Measurements from ENCODE around the gene GADD45A. TPM values are rescaled to one million over a fixed set of nuclear protein-coding genes. Genes with fewer than 3 reads are reported as not detected.

GADD45A gene
- total RNA-seq, 8 experiments from 2014 or later = 35.9 to 144 (median 56.1) TPM

DNA sequence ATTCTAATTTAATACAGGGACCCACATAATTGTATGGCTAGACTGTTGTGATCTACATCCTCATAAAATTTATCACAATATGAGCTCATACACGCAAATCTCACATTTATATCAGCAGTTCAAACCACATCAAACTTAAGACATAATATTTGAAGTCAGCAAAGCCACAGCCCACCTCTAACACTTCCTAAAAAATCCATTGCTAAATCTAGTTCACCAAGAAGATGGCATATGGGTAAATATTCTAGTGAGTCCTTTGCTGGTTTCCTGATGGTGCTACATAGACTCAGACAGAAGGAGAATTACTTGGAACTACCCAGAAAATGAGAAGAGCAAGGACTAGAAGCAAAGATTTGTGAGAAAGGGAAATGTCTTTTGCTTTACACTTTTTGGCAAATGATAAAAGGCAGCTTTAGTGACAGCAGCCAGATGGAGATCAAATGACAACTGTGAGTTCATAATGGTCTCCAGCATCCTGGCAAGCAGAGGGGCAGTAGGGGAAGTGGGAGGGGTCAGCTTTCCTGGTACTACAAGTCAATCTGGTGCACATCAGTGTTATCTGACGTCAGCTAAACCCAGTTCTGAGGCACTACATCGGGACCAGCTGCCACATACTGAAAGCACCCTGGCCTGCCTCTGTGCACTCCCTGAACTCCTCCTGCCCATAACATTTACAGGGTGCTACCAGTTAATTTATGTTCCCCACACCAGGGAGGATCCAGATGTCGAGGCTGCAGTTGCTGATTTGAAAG lies 10.6 kb upstream of the GADD45A start:
- 32 to 91% (median 48%) methylated on average over 1 to 4 of the region's 4 CpGs; no CpG with 5 or more reads in 2 of the 10 experiments for WGBS, 10 experiments
- Histone ChIP-seq H3K27ac (peak overlapping the region in 1 of 2 donors; percentile 36), H3K4me1 (replicated peaks in 1 of 2) (peaks cover 0 to 14% of the 10 kb centered on the region in 2 donors), H3K4me3 (no peak overlapping the region)
- in situ Hi-C loops (cut with MboI; ENCODE audit: low pct_unique_long_range_greater_than_20kb in 2 of 9, low sequenced_read_pairs in 9 of 9, unreplicated experiment in 9 of 9) = loop anchor here in 1 of 9 experiments (25.0 kb wide), 1 partner anchor 137 kb away; no protein-coding TSS in a partner anchor
- peak; percentile 79 to 99 (median 96) for ATAC-seq (replicated peaks in 6 of 8)

DNA sequence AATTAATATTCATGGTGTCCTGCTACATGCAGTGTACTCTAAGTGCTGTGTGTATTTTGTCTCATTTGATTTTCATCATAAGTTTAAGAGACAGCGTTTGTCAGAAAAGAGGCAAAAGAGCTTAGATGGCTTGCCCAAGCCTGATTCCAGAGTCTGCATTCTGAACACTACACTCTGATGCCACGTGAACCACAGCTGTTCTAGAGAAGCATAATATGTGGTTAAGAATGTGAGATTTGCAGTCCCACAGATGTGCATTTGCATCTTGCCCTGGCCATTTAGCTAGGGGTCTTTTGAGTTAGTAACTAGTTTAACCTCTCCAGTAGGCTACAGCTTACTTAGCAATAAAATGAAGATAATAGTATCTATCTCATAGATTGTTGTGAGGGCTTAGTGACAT lies 9.2 kb upstream of the GADD45A start:
- in situ Hi-C loops (cut with MboI; ENCODE audit: low pct_unique_long_range_greater_than_20kb in 2 of 9, low sequenced_read_pairs in 9 of 9, unreplicated experiment in 9 of 9) = loop anchor here in 1 of 9 experiments (25.0 kb wide), 1 partner anchor 138 kb away; no protein-coding TSS in a partner anchor
- H3K27ac ChIP-seq = no peak overlapping the region
- H3K4me3 ChIP-seq = no peak overlapping the region
- 0 to 92% (median 63%) methylated on average over 1 to 2 of the region's 2 CpGs for WGBS, 10 experiments
- H3K4me1 ChIP-seq (replicated peaks in 1 of 2) = peaks cover 0 to 14% of the 10 kb centered on the region in 2 donors
- ATAC-seq (replicated peaks in 6 of 8) = peak in 3 of 8 experiments; percentile 24 to 89 (median 67)

DNA sequence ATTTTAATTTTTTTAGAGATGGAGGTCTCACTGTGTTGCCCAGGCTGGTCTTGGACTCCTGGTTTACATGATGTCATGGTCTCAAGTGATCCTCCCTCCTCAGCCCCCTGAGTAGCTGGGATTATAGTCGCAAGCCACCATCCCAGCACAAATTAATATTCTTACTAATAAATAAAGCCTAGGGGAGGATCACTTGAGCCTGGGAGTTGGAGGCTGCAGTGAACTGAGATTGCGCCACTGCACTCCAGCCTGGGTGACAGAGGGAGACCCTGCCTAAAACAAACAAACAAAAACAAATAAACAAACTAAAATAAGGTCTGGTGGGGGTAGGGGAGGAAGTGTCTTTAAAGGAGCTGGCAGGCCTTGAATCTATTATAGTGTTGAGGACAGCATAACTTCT lies 8.7 kb upstream of the GADD45A start:
- Histone ChIP-seq H3K4me3 (no peak overlapping the region), H3K27ac (no peak overlapping the region), H3K4me1 (replicated peaks in 1 of 2) (peaks cover 0 to 14% of the 10 kb centered on the region in 2 donors)
- in situ Hi-C loops (cut with MboI; ENCODE audit: low pct_unique_long_range_greater_than_20kb in 2 of 9, low sequenced_read_pairs in 9 of 9, unreplicated experiment in 9 of 9) = loop anchor here in 1 of 9 experiments (25.0 kb wide), 1 partner anchor 139 kb away; no protein-coding TSS in a partner anchor
- 70 to 100% (median 89%) methylated on average over 1 to 2 of the region's 2 CpGs; no CpG with 5 or more reads in 2 of the 10 experiments for WGBS, 10 experiments
- ATAC-seq (replicated peaks in 6 of 8) = no peak

DNA sequence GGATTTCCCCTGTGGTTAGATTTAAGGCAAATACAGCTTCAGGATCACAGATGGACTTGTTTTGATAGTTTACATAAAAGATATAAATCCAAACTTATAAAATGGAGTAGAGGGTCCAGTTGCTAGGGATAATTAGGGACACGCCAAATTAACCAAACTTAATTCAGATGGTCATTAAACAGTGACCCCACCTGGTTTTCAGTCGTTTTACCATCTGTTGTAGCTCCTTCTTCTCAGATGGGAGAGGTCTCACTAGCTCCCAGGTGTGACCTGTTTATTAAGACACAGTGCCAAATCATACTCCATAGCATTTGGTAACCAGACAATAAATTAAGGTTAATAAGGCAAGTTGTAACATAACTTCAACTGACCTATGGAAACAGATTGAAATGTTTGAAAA lies 8.1 kb upstream of the GADD45A start:
- no peak for ATAC-seq (replicated peaks in 6 of 8)
- in situ Hi-C loops (cut with MboI; ENCODE audit: low pct_unique_long_range_greater_than_20kb in 2 of 9, low sequenced_read_pairs in 9 of 9, unreplicated experiment in 9 of 9) = loop anchor here in 1 of 9 experiments (25.0 kb wide), 1 partner anchor 140 kb away; no protein-coding TSS in a partner anchor
- WGBS, 10 experiments = 33 to 100% (median 69%) methylated on average over 1 to 2 of the region's 2 CpGs; no CpG with 5 or more reads in 1 of the 10 experiments
- no peak overlapping the region for H3K4me3 ChIP-seq
- H3K4me1 ChIP-seq (replicated peaks in 1 of 2) = peaks cover 0 to 14% of the 10 kb centered on the region in 2 donors
- H3K27ac ChIP-seq = no peak overlapping the region

DNA sequence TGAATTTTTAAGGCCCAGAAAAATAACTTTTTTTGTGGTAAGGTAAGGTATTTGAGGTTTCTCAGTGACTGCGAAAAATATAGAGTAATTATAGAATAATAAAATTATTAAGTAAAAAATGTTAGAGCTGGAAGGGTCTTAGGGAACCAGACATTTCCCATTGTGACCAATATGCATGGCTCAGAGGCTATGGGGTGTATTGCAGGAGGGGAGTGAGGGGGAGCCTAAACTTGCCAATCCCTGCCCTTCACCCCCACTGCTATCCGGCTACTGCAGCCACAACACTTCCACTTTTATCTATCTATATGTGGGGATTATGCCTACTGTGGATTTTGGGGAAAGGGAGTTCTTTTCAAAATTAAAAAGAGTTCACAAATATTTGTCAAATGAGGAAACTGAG lies 7.6 kb upstream of the GADD45A start:
- in situ Hi-C loops (cut with MboI; ENCODE audit: low pct_unique_long_range_greater_than_20kb in 2 of 9, low sequenced_read_pairs in 9 of 9, unreplicated experiment in 9 of 9) = loop anchor here in 1 of 9 experiments (25.0 kb wide), 1 partner anchor 140 kb away; no protein-coding TSS in a partner anchor
- 100% methylated on average over 1 to 2 of the region's 2 CpGs; no CpG with 5 or more reads in 4 of the 10 experiments for WGBS, 10 experiments
- H3K4me3 ChIP-seq = no peak overlapping the region
- peaks cover 0 to 14% of the 10 kb centered on the region in 2 donors for H3K4me1 ChIP-seq (replicated peaks in 1 of 2)
- no peak overlapping the region for H3K27ac ChIP-seq
- ATAC-seq (replicated peaks in 6 of 8) = no peak

DNA sequence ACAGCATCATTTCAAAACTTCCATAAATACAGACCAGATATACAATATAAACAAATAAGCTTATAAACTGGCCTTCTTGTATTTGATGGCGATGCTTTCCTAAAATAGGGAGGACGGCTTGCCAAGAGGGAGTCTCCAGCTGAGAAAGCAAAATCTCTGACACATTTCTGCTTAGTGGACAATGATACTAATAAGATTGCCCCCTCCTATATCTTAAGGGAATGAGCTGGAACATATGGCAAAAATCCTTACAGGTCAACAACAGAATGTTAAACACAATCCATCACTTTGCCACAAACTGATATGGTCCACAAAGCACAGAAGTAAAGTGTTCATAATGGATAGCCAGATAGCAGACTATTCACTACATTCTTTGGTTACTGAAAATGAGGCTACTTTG lies 7.1 kb upstream of the GADD45A start:
- in situ Hi-C loops (cut with MboI; ENCODE audit: low pct_unique_long_range_greater_than_20kb in 2 of 9, low sequenced_read_pairs in 9 of 9, unreplicated experiment in 9 of 9) = loop anchor here in 1 of 9 experiments (25.0 kb wide), 1 partner anchor 141 kb away; no protein-coding TSS in a partner anchor

GRCh38 chr1:67679691-67680090 lies 5.3 kb upstream of the GADD45A start:
- ATAC-seq (replicated peaks in 6 of 8) = no peak
- in situ Hi-C loops (cut with MboI; ENCODE audit: low pct_unique_long_range_greater_than_20kb in 2 of 9, low sequenced_read_pairs in 9 of 9, unreplicated experiment in 9 of 9) = loop anchor here in 1 of 9 experiments (25.0 kb wide), 1 partner anchor 142 kb away; no protein-coding TSS in a partner anchor
- no peak overlapping the region for H3K4me3 ChIP-seq

More for the DNA sequence above, 7.1 kb upstream of the GADD45A start:
- Histone ChIP-seq H3K4me1 (replicated peaks in 1 of 2) (peaks cover 0 to 14% of the 10 kb centered on the region in 2 donors), H3K27ac (no peak overlapping the region), H3K4me3 (no peak overlapping the region)
- no peak for ATAC-seq (replicated peaks in 6 of 8)
- WGBS, 10 experiments = 40 to 100% (median 90%) methylated on average over 1 to 2 of the region's 2 CpGs; no CpG with 5 or more reads in 3 of the 10 experiments

GRCh38 chr1:67680486-67680885 lies 4.5 kb upstream of the GADD45A start:
- H3K4me3 ChIP-seq = no peak overlapping the region
- ATAC-seq (replicated peaks in 6 of 8) = no peak
- no peak overlapping the region for H3K27ac ChIP-seq
- peaks cover 2 to 4% of the 10 kb centered on the region in 2 donors for H3K4me1 ChIP-seq (replicated peaks in 1 of 2)
- in situ Hi-C loops (cut with MboI; ENCODE audit: low pct_unique_long_range_greater_than_20kb in 2 of 9, low sequenced_read_pairs in 9 of 9, unreplicated experiment in 9 of 9) = loop anchor here in 1 of 9 experiments (25.0 kb wide), 1 partner anchor 143 kb away; no protein-coding TSS in a partner anchor
- whole genome bisulfite sequencing, 10 experiments = 78 to 100% (median 95%) methylated on average over 1 to 2 of the region's 2 CpGs; no CpG with 5 or more reads in 3 of the 10 experiments

More at GRCh38 chr1:67679691-67680090, 5.3 kb upstream of the GADD45A start:
- peaks cover 4 to 7% of the 10 kb centered on the region in 2 donors for H3K4me1 ChIP-seq (replicated peaks in 1 of 2)
- H3K27ac ChIP-seq = no peak overlapping the region

- peak in 2 of 8 experiments; percentile 5 to 11 for ATAC-seq (replicated peaks in 6 of 8)
- Histone ChIP-seq H3K27ac (no peak overlapping the region), H3K4me3 (no peak overlapping the region), H3K4me1 (replicated peaks in 1 of 2) (peaks cover 8 to 12% of the 10 kb centered on the region in 2 donors)
- 0 to 92% (median 70%) methylated on average over 1 to 3 of the region's 3 CpGs; no CpG with 5 or more reads in 1 of the 10 experiments for WGBS, 10 experiments
- in situ Hi-C loops (cut with MboI; ENCODE audit: low pct_unique_long_range_greater_than_20kb in 2 of 9, low sequenced_read_pairs in 9 of 9, unreplicated experiment in 9 of 9) = loop anchor here in 1 of 9 experiments (25.0 kb wide), 1 partner anchor 145 kb away; no protein-coding TSS in a partner anchor
Measured at GRCh38 chr1:67682659-67683197, 2.3 kb upstream of the GADD45A start.

DNA sequence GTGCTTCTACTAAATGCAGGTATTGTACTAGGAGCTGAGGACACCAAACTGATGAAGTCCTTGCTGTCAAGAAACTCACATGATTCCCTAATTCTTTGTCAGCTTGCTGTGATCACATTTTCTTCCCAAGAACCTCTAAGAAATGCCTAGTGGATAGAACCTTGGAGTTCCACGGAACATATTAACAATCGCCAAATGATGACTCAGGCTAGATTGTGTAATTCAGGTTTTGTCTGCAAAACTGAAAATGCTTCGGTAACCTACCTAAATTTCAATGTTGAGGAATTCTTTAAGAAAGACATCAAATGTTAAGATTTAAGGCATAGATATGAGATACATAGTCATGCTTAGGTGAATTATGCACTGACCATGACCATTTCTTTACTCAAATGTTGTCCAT lies 1.7 kb upstream of the GADD45A start:
- no peak overlapping the region for H3K27ac ChIP-seq

GRCh38 chr1:67683766-67684525 lies 1.1 kb upstream of the GADD45A start:
- Histone ChIP-seq H3K27ac (no peak overlapping the region), H3K4me1 (replicated peaks in 1 of 2) (peaks cover 12 to 13% of the 10 kb centered on the region in 2 donors), H3K4me3 (no peak overlapping the region)
- WGBS, 10 experiments = 0 to 83% (median 60%) methylated on average over 2 to 8 of the region's 8 CpGs; no CpG with 5 or more reads in 2 of the 10 experiments
- in situ Hi-C loops (cut with MboI; ENCODE audit: low pct_unique_long_range_greater_than_20kb in 2 of 9, low sequenced_read_pairs in 9 of 9, unreplicated experiment in 9 of 9) = loop anchor here in 1 of 9 experiments (25.0 kb wide), 1 partner anchor 147 kb away; no protein-coding TSS in a partner anchor
- ATAC-seq (replicated peaks in 6 of 8) = no peak

More for the DNA sequence above, 1.7 kb upstream of the GADD45A start:
- Histone ChIP-seq H3K4me1 (replicated peaks in 1 of 2) (peaks cover 12% of the 10 kb centered on the region in 2 donors), H3K4me3 (no peak overlapping the region)
- 0 to 100% (median 60%) methylated on average over 2 to 3 of the region's 3 CpGs; no CpG with 5 or more reads in 2 of the 10 experiments for WGBS, 10 experiments
- ATAC-seq (replicated peaks in 6 of 8) = no peak
- in situ Hi-C loops (cut with MboI; ENCODE audit: low pct_unique_long_range_greater_than_20kb in 2 of 9, low sequenced_read_pairs in 9 of 9, unreplicated experiment in 9 of 9) = loop anchor here in 1 of 9 experiments (25.0 kb wide), 1 partner anchor 146 kb away; no protein-coding TSS in a partner anchor

GRCh38 chr1:67684526-67685066 lies 405 bp upstream of the GADD45A start:
- in situ Hi-C loops (cut with MboI; ENCODE audit: low pct_unique_long_range_greater_than_20kb in 2 of 9, low sequenced_read_pairs in 9 of 9, unreplicated experiment in 9 of 9) = loop anchor here in 1 of 9 experiments (25.0 kb wide), 1 partner anchor 147 kb away; no protein-coding TSS in a partner anchor
- Histone ChIP-seq H3K4me1 (replicated peaks in 1 of 2) (peaks cover 12 to 16% of the 10 kb centered on the region in 2 donors), H3K27ac (no peak overlapping the region), H3K4me3 (peak overlapping the region in 4 of 5 donors; percentile 7 to 64 (median 59))
- 0 to 43% (median 10%) methylated on average over 1 to 18 of the region's 20 CpGs; no CpG with 5 or more reads in 1 of the 10 experiments for WGBS, 10 experiments
- no peak for ATAC-seq (replicated peaks in 6 of 8)

All from motor neuron (in vitro differentiated cells).